ENCODE results near the gene LIAS.
"Not testable (repeated sequence)": the region's sequence is repeated elsewhere in the genome, so short reads cannot be mapped to it uniquely, and the experiment has no call there.

The LIAS gene

DNA sequence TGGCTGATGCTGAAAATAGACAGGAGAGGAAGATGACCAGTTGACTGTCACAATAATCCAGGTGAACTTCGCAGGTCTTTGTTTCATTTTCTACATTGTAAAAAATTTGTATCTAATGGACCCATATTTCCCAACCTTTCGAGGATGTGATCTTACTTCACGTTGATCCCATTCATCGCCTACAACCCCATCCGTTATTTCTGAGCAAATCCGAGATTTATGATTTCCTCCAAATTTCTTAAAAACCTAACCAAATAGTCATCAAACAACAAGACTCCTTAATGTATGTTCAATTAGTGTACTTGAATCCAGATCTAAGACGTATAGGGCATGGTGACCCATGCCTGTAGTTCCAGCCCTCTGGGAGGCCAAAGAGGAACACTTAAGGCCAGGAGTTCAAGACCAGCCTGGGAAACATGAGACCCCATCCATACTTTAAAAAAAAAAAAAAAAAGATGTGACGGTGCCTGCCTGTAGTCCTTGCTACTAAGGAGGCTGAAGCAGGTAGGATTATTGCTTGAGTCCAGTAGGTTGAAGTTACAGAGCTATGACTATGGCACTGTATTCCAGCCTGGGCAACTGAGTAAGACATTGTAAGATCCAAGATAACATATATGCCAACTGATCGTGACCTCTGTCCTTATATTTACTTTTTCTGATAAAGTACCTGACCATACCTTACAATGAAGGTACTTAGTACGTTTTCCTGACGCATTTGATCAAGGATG lies 5.8 kb upstream of the LIAS start:
- no peak for DNase-seq (ENCODE audit: low read depth in 3 of 3, low spot score in 1 of 3)

DNA sequence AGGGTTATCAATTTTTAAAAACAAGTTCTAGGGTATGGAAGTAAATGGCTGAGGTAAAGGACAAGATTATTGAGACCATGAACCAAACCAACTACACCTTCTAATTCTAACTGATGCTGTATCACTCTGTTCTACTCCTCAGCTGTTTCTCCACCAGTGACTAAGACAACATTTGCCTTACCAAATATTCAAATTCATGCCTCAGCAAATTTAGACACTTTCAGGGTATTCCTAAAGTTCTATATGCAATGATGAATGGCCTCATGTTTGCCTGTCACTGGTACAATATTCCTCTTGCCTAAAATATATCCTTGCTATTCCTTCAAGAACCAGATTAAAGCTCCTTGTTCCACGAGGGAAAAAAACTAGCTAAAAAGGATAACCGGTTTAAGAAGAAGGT lies 5.1 kb upstream of the LIAS start:
- no peak for DNase-seq (ENCODE audit: low read depth in 3 of 3, low spot score in 1 of 3)

DNA sequence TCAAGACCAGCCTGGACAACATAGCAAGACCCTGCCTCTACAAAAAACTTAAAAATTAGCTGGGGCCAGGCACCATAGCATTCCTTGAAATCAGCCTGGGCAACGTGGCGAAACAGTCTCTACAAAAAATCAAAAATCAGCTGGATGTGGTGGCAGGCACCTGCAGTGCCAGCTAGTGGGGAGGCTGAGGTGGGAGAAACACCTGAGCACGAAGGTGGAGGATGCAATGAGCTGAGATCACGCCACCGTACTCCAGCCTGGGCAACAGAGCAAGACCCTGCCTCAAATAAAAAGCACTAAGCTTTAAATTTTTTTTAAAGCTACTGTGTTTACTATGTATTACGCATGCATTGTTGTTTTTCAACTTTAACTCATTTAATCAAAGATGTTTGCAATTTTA lies 3.4 kb upstream of the LIAS start:
- no peak for DNase-seq (ENCODE audit: low read depth in 3 of 3, low spot score in 1 of 3)

DNA sequence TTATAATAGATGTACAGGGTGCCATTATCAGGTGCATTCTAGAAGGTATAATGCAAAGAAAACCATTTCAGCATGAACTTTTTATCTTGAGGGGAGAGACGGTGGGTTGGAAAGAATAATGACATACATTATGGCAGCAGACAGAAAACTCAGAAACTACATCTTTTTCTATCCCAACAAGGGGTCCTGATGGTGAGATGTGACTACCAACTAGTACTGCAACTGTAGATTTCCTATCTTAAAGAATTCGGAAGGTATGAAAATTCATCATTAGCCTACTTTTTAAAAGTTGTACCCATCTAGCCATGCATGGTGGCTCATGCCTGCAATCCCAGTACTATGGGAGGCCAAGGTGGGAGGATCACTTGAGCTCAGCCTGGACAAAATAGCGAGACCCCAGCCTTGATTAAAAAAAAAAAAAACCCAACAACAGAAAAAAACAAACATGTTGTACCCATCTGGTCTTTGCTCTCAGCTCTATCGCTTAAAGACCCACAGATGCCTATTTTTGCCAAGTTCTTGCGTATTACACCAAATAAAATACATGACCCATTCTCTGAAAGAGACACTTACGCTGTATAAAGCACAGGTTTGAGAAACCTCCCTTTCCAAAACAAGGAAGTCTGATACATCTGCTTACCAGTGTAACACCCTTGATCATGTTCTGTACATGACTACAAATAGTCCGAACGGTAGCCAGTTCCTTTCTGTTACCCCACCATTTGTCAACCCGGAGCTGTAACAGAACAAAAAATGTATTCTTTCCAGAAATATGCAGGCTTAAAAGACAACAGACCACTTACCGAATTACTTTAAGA lies 1.7 kb upstream of the LIAS start:
- DNase-seq (ENCODE audit: low read depth in 3 of 3, low spot score in 1 of 3) = no peak

DNA sequence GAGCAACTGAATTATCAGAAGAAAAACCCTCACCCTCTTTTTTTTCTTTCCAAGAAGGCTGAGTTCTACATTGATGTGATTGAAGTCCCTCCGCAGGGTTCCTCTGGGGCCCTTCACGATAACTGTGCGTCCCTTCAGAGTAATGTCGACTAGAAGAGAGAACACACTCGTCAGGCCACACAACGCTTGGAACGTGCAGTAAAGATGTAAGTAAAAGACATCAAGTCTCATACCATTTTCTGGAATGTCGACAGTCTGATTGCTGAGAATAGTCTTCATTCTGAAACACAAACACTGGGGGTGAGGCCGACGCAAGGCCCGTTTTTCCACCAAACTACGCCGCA lies 723 bp upstream of the LIAS start:
- DNase-seq (ENCODE audit: low read depth in 3 of 3, low spot score in 1 of 3) = not testable (repeated sequence)

DNA sequence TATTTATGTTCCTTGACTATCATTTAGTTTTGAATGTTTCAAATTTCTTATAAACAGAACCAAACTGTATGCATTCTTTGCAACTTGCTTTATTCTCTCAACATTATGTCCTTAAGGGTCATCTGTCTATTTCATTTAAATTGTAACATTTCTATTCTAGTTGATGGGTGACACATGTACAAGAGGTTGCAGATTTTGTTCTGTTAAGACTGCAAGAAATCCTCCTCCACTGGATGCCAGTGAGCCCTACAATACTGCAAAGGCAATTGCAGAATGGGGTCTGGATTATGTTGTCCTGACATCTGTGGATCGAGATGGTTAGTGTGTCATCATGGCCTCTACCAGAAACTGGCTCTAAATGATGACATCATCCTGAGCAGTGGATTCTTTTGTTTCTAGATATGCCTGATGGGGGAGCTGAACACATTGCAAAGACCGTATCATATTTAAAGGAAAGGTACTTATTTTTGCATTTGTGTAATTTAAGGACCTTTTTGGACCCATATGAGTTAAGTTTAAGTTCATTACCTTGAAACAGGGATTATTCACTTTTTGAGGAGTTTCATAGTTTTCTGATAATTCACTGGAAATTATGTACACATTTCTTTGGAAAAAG lies 6.1 kb downstream of the LIAS start:
- no peak for DNase-seq (ENCODE audit: low read depth in 3 of 3, low spot score in 1 of 3)

DNA sequence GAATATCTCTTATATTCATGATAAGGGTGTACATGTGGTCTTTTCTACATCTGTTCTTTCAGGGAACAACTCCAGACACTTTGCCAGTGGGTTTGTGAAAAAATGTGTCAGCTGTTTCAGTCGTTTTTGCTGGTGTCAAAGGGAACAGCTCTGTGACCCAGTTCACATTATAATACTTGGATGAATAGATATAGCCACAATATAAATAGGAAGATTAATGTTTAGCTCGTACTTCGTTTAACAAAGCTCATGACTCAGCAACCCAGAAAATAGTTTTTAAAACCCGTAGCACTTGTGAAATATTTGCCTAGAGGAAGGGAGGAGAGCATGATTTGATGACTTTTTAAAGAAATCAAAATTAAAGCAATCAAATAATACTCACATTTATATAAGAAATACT lies 7.9 kb downstream of the LIAS start:
- DNase-seq (ENCODE audit: low read depth in 3 of 3, low spot score in 1 of 3) = no peak

DNA sequence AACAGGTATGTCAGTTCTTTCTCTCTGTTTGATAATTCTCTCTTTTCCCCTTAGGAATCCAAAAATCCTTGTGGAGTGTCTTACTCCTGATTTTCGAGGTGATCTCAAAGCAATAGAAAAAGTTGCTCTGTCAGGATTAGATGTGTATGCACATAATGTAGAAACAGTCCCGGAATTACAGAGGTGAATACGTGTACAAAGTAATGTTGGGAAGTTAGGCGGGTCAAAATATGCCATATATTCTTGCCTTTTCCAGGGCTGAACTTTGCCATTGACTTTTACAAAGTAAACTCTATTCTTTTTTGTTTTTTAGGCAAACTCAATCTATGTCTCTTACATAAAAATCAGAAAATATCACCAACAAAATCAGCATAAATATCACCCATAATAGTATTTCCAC lies 8.6 kb downstream of the LIAS start:
- no peak for DNase-seq (ENCODE audit: low read depth in 3 of 3, low spot score in 1 of 3)

DNA sequence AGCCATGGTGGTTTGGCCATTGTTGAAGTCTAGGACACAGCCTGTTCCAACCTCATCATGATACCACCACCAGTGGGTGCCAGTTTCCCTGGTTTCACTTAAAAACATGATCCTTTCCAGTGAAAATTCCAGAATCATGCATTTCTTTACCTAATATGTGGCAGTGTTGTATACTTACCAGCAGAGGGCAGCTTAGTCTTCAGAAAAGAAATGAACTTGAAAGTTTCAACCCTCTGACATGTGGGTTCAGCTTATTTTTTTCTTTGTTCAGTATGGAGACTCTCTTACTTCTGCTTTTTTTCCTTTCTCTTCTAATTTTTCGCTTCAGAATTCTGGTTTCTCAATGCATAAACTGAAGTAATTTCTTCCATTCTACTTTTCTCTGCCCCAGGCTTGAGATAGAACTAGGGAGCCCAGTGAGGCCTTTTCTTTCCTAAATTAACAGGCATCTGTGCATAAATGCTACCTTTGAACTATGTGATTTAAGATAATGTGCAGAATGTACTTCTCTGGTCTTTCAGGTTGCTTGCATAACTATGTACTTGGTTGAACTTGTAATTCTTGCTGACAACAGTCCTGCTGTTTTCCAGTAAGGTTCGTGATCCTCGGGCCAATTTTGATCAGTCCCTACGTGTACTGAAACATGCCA lies 10.7 kb downstream of the LIAS start:
- DNase-seq (ENCODE audit: low read depth in 3 of 3, low spot score in 1 of 3) = no peak

DNA sequence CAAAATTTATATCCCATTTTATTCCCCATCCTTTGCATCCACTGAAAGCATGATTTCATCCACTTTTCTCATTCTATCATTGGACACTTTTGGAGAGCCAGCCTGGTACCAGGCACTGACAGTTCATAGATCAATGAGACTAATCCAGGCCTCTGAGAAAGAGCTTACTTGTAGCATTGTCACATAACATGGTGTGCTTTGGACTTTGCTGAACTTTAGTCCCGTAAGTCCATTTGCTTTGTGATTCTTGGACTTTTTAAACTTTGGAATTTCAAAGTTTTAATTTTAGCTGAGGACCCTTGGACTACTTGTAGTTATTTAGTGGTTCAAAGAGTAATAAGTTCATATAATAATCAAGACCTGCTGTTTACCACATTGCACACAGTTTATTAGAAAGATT lies 11.5 kb downstream of the LIAS start:
- no peak for DNase-seq (ENCODE audit: low read depth in 3 of 3, low spot score in 1 of 3)

DNA sequence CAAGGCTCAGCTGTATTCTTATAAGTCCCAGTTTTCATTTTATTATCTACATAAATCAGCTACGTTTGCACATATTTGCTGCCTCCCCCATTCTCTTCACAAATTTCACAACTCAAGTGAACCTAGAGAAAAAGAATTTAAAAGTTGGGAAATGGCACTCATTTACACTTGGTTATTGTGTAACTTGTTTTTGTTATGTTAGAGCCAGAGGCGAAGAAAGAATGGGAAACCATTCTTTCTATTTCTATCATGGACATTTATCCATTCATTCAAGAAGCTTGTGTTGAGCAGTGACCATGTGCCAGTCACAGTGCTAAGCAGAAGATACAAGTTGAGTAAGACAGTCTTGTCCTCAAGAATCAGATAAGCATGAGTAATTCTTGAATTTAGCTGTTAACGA lies 13.5 kb downstream of the LIAS start:
- DNase-seq (ENCODE audit: low read depth in 3 of 3, low spot score in 1 of 3) = no peak

DNA sequence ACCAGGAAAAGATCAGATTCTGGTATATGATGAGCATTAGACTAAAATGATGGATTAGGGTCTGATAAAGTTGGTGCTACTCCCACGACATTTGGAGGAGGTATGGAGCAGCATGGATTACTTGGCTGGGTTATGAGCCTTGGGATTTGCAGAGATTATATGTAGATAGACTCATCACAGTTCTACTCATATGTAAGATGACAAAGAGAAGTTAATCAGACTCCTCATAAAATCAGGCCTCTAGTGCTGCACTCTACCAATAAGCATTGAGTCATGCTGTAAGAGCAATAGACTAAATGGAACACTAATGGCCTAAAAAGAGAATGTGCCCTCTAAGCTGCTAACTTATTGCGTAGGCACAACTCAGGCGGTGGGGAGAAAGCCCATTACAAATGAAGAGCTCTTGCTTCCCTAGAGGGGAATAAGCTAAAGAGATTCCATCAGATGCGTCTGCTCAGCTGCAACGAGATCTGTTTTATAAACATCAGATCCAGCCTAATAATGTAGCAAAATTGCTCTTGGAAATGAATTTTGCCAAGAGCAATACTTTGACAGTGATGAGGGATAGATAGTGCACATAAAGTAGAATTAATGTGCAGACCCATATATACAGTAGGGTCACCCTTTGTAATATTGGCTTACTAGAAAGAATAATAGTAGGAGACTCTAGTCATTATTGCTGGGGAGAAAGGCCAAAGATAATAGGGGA lies 17.5 kb downstream of the LIAS start:
- no peak for DNase-seq (ENCODE audit: low read depth in 3 of 3, low spot score in 1 of 3)

DNA sequence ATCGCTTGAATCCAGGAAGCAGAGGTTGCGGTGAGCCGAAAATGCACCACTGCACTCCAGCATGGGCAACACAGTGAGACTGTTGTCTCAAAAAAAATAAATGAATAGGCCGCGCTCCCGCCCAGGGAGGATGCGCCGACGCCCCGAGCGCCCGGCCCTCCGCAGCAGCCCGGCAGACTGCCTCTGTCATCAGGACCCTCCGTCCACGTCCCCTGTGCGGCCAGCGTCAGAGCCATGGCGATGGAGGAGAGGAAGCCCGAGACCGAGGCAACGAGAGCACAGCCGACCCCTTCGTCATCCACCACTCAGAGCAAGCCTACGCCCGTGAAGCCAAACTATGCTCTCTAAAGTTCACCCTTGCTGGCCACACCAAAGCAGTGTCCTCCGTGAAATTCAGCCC lies 21.4 kb downstream of the LIAS start:
- no peak for DNase-seq (ENCODE audit: low read depth in 3 of 3, low spot score in 1 of 3)

DNA sequence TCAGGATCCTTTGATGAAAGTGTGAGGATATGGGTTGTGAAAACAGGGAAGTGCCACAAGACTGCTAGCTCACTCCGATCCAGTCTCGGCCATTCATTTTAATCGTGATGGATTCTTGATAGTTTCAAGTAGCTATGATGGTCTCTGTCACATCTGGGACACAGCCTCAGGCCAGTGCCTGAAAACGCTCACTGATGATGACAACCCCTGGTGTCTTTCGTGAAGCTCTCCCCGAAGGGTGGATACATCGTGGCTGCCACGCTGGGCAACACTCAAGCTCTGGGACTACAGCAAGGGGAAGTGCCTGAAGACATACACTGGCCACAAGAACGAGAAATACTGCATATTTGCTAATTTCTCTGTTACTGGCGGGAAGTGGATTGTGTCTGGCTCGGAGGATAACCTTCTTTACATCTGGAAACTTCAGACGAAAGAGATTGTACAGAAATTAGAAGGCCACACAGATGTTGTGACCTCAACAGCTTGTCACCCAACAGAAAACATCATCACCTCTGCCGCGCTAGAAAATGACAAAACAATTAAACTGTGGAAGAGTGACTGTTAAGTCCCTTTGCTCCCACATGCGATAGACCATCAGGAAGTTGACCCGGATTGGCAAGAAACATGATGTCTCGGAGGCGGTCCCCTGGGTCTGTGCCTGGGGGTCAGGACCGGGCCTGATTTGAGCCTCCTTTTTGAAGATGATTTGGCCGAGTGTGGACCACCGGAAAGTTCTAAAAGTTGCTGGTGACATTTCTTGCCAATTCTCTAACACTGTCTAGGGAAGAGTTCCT lies 22.2 kb downstream of the LIAS start:
- no peak for DNase-seq (ENCODE audit: low read depth in 3 of 3, low spot score in 1 of 3)

DNA sequence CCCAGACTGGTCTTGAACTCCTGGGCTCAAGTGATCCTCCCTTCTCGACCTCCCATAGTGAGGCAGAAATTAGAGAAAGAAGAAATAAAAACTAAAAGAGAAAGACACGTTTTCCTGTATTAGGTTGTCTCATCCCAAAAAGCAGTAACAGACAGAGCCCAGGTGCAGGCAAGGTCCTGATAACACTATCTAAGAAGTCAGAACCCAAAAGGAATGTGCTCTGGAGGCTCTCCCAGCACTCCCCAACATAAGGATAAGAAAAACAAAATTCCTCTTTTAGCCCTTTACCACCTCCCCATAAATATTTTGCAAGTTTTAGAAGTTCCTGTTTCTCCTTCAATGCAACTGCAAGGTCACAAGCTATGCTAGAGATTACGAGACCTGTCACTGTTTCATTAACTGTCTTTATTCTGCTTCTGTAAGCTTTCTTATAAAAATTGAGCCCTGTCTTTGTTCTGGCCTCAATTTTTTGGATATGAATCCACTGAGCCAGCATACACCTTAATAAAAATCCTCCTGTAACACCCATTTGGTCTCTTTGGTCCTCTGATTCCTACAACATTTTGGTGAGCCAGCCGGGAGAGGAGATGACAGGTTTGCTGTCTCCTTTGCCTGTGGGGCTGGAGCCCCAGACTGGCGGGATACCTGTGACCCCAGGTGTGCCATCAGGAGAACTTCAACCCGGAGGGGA lies 25.9 kb downstream of the LIAS start:
- DNase-seq (ENCODE audit: low read depth in 3 of 3, low spot score in 1 of 3) = no peak

DNA sequence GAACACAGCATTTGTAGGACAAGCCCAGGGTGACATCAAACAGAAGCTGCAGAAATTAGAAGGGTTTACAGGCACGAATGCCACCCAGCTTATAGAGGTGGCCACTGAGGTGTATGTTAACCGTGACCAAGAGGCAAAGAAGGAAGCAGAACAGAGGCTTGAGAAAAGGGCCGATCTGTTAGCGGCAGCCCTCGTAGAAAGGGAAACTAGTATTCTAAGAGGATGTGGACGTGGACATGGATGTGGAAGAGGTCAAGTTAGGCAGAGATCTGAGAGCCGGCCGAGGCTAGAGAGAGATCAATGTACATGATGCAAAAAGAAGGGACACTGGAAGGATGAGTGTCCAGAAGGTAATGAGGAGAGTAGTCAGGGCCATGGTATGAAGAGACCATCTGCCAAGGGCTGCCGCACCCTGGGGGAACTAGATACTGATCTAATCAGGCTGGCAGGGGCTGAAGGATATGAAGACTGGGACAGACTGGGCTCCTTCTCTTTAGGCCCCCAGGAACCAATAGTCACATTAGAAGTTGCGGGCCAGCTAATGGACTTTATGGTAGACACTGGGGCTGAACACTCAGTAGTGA lies 27.5 kb downstream of the LIAS start:
- DNase-seq (ENCODE audit: low read depth in 3 of 3, low spot score in 1 of 3) = no peak

DNA sequence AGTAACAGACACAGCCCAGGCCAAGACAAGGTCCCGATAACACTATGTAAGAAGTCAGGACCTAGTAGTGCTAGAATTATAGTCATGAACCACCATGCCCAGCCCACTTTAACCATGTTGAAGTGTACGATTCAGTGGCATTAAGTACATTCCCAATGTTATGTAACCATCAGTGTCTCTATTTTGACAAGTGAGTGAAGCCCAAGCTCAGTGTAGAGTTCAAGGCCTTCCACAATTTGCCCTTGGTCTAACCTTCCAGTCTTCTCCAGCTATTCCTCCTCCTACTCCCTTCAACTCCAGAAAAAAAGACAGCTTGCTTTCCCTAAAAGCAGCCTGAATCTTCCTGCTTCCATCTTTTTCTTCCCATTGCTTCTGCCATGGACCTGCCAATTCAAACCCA lies 31.5 kb downstream of the LIAS start:
- DNase-seq (ENCODE audit: low read depth in 3 of 3, low spot score in 1 of 3) = no peak

DNA sequence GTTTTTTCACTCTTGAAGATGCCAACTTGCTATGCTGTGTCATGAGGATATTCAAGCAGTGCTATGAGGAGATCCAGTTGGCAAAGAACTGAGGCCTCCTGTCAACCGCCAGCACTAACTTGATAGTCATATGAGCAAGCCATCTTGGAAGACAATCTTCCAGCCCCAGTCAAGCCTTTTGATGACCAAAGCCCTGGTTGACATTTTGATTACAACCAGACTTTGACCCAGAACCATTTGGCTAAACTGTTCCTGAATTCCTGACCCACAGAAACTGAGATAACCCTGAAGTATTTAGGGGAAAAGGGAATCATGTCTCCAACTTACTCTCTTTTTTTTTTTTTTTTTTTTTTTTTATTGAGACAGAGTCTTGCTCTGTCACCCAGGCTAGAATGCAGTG lies 35.5 kb downstream of the LIAS start:
- DNase-seq (ENCODE audit: low read depth in 3 of 3, low spot score in 1 of 3) = no peak

DNA sequence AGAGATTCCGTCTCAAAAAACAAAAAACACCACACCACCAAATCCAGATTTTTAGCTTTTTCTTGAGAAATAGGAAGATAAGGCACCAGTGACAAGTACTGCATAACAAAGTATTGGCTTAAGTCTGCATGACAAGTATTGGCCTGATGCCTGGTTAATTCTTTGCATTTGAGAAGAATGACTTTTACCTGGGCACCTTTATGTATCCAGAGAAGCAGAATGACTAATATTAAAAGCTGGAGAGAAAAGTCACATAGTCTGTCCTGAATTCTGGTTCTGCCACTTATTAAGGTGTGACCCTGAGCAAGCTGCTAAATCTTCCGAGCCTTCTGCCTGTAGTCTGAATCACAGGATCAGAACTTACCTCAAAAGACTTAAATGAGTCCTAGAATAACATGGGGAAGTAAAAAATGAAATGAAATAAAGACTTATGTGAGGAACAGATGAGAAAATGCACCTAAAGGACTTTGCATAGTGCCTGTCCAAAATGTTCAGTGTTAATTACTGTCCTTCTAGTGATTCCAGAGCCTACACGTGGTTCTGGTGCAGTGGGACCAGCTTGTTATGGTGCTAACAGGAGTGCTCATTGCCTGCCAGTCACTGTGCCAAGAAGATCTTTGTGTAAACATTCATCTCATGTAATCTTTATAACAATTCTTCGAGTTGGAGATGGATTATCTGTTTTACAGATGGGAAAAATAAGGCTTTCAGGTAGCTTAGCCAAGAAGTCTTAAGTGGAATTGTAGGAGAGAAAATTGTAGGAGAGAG lies 36.8 kb downstream of the LIAS start:
- no peak for DNase-seq (ENCODE audit: low read depth in 3 of 3, low spot score in 1 of 3)

Measured in stimulated activated CD4-positive, alpha-beta T cell treated with anti-CD3 and anti-CD28 coated beads, TNF-alpha, amount 100 ng/mL, for 1 hour (primary cell).